ENCODE results near the gene ENOSF1. TPM values are rescaled to one million over a fixed set of nuclear protein-coding genes. Genes with fewer than 3 reads are reported as not detected.
A peak's percentile ranks its signal among the peaks of the same experiment; 100 is the strongest.

Gene ENOSF1
- total and polyA plus RNA-seq, 2 of the 13 experiments (the other 11 are each of a cell fraction or from before 2014, with no cell fraction given) = 37.6 to 40.1 TPM

DNA sequence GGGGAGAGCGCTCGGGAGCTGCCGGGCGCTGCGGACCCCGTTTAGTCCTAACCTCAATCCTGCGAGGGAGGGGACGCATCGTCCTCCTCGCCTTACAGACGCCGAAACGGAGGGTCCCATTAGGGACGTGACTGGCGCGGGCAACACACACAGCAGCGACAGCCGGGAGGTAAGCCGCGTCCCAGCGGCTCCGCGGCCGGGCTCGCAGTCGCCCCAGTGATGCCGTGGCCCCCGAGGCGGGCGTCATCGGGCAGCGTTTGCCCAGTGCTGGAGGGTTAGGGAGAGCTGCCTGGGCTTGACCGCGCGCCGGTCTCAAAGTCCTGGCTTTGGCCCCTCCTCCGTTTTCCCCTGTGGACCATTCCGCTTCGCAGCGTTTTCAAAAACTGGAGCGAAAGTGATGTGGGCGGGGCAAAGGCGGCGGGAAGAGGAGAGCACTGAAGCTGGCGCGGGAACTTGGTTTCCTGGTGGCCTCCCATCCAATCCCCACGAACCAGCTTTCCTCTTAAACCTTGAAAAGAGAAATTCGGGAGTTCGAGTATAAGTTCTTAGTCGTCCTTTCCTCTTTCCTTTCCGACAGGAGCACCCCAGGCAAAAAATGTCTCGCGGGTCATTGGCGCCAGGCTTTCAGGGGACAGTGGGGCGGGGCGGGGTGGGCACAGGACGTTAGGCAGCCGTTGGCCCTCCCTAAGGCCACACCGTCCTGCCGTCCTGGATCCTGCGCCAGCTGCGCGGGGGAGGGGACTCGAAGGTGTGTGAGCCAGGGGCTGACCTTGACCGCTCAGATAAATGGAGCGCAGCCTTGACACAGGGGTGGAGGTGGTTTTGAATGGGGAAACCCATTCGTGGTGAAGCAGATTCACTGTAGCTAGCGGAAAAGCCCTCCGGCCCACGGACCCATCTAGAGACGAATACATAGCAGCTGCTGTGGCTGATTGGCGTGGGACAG, 54.2 kb downstream of the ENOSF1 start (continued):
- TF ChIP-seq PATZ1 (CRISPR knock-in tag; IDR thresholded peaks at IDR 0.05) = peak; percentile 78; the same call in 1 of the 2 replicates
- peak; percentile 54 for TF ChIP-seq BCL6 (CRISPR knock-in tag; IDR thresholded peaks at IDR 0.05)
- peak; percentile 51; the same call in 1 of the 2 replicates for TF ChIP-seq ZBTB14 (CRISPR knock-in tag; IDR thresholded peaks at IDR 0.05)
- TF ChIP-seq ZNF737 (CRISPR knock-in tag; IDR thresholded peaks at IDR 0.05; ENCODE audit: borderline replicate concordance) = no peak
- TF ChIP-seq CTCF (CRISPR knock-in tag; IDR thresholded peaks at IDR 0.05) = peak; percentile 5; the same call in 1 of the 2 replicates
- TF ChIP-seq MATR3 (CRISPR knock-in tag; IDR thresholded peaks at IDR 0.05) = no peak
- TF ChIP-seq ZNF431 (CRISPR knock-in tag; IDR thresholded peaks at IDR 0.05; ENCODE audit: borderline replicate concordance, low read depth) = 0 out of 2 replicates have a peak, but pooled peaks have one; percentile 32
- no peak for TF ChIP-seq ZSCAN25 (CRISPR knock-in tag; IDR thresholded peaks at IDR 0.05)
- no peak for TF ChIP-seq FOXP1 (IDR thresholded peaks at IDR 0.05)
- TF ChIP-seq FOXP1 (CRISPR knock-in tag; IDR thresholded peaks at IDR 0.05) = 0 out of 2 replicates have a peak, but pooled peaks have one; percentile 11
- peak; percentile 59; the same call in 1 of the 2 replicates for TF ChIP-seq PITX1 (CRISPR knock-in tag; IDR thresholded peaks at IDR 0.05)
- TF ChIP-seq XRCC5 (optimal IDR thresholded peaks at IDR 0.05; ENCODE audit: low read length) = peak; percentile 12
- TF ChIP-seq ARID2 (CRISPR knock-in tag; IDR thresholded peaks at IDR 0.05; ENCODE audit: borderline replicate concordance) = no peak; the same call in 1 of the 2 replicates
- no peak for TF ChIP-seq ZNF296 (CRISPR knock-in tag; conservative IDR thresholded peaks at IDR 0.05)
- TF ChIP-seq MXD1 (CRISPR knock-in tag; IDR thresholded peaks at IDR 0.05) = peak; percentile 62; the same call in 1 of the 2 replicates
- no peak for TF ChIP-seq TAF15 (IDR thresholded peaks at IDR 0.05; ENCODE audit: low read depth, low read length, poor library complexity, severe bottlenecking)
- TF ChIP-seq ZNF232 (CRISPR knock-in tag; IDR thresholded peaks at IDR 0.05; ENCODE audit: borderline replicate concordance) = no peak
- peak; percentile 97 for TF ChIP-seq E2F1 (CRISPR knock-in tag; IDR thresholded peaks at IDR 0.05)
- no peak for TF ChIP-seq EEA1 (CRISPR knock-in tag; IDR thresholded peaks at IDR 0.05; ENCODE audit: borderline replicate concordance)
- TF ChIP-seq SMAD1 (CRISPR knock-in tag; IDR thresholded peaks at IDR 0.05; ENCODE audit: borderline replicate concordance, low read depth) = no peak

Data from HepG2 (cell line).